Measurements from ENCODE around the gene CD44.

DNA sequence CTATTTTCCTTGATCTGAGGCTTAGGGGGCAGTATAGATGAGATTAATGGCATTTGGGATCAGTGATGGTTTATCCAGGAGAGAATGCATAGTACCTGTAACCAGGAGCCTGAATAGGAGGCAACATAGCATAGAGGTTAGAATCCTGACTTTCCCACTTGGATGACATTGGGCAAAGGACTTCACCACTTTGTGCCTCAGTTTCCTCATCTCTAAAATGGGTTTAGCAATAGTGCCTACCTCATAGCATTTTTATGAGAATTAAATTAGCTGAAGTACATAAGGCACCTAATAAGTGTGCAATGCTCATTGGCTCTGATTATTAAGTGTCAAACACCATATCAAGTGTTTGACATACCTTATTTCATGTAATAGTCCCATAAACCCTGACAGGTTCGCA lies 30.8 kb downstream of the CD44 start:
- TF ChIP-seq, protein P1, sequence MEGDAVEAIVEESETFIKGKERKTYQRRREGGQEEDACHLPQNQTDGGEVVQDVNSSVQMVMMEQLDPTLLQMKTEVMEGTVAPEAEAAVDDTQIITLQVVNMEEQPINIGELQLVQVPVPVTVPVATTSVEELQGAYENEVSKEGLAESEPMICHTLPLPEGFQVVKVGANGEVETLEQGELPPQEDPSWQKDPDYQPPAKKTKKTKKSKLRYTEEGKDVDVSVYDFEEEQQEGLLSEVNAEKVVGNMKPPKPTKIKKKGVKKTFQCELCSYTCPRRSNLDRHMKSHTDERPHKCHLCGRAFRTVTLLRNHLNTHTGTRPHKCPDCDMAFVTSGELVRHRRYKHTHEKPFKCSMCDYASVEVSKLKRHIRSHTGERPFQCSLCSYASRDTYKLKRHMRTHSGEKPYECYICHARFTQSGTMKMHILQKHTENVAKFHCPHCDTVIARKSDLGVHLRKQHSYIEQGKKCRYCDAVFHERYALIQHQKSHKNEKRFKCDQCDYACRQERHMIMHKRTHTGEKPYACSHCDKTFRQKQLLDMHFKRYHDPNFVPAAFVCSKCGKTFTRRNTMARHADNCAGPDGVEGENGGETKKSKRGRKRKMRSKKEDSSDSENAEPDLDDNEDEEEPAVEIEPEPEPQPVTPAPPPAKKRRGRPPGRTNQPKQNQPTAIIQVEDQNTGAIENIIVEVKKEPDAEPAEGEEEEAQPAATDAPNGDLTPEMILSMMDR (IDR thresholded peaks at IDR 0.05): no peak
- no peak for TF ChIP-seq POLR2A (IDR thresholded peaks at IDR 0.05)

All from uterus (tissue), 2 donors.